CD14-positive monocyte (primary cell): ENCODE results near the gene VPS39. TPM values are rescaled to one million over a fixed set of nuclear protein-coding genes. Genes with fewer than 3 reads are reported as not detected.

Experiments used
- DNase-seq, 3 donors: peaks; one replicate each; pipeline ENCODE4 v3.0.0-alpha.2; 2011 to 2022
- H2AFZ ChIP-seq: 2 replicates; pipeline ENCODE4 v1.6.0; 2012; ENCODE audit warnings: mild to moderate bottlenecking, low read depth, low read length, inconsistent platforms; ENCODE audit not compliant: insufficient read depth, poor library complexity, severe bottlenecking
- H3K27ac ChIP-seq, 2 donors: 1 replicate in 1 of 2; 2 replicates in 1 of 2; pipeline ENCODE4 v1.5.1; 2012 to 2013; ENCODE audit warnings: low read length in 2 of 2, control low read depth in 1 of 2, inconsistent platforms in 1 of 2, low read depth in 1 of 2, mild to moderate bottlenecking in 1 of 2
- H3K27me3 ChIP-seq, 2 donors: one replicate each; pipeline versions ENCODE4 v1.6.0 to v1.6.1; 2011 to 2013; ENCODE audit warnings: low read length in 2 of 2; ENCODE audit not compliant: control insufficient read depth in 2 of 2, insufficient read depth in 2 of 2
- H3K36me3 ChIP-seq, 2 donors: replicated peaks in 1 of 2; 1 replicate in 1 of 2; 2 replicates in 1 of 2; pipeline versions ENCODE4 v1.5.1 to v1.6.1; 2012 to 2013; ENCODE audit warnings: low read length in 2 of 2, control low read depth in 1 of 2, inconsistent platforms in 1 of 2, mild to moderate bottlenecking in 1 of 2; ENCODE audit not compliant: insufficient read depth in 2 of 2, control insufficient read depth in 1 of 2
- H3K4me1 ChIP-seq, 2 donors: 1 replicate in 1 of 2; 2 replicates in 1 of 2; pipeline versions ENCODE4 v1.5.1 to v1.6.1; 2012 to 2013; ENCODE audit warnings: low read length in 2 of 2, control low read depth in 1 of 2, inconsistent platforms in 1 of 2, mild to moderate bottlenecking in 1 of 2, moderate library complexity in 1 of 2; ENCODE audit not compliant: insufficient read depth in 2 of 2, control insufficient read depth in 1 of 2
- H3K4me2 ChIP-seq: replicated peaks from 2 replicates; pipeline ENCODE3; 2012; ENCODE audit warnings: low read length, moderate library complexity, mild to moderate bottlenecking; ENCODE audit not compliant: poor library complexity, severe bottlenecking; ENCODE audit errors: extremely low read depth
- H3K4me3 ChIP-seq, 3 experiments: fragments of 200-600 bp in 1 of 3; sonication (generic) in 1 of 3; replicated peaks in 1 of 3; 1 replicate in 2 of 3; 2 replicates in 1 of 3; pipeline ENCODE4 v1.5.1; 2011 to 2013; ENCODE audit warnings: low read length in 3 of 3, mild to moderate bottlenecking in 3 of 3, control low read depth in 2 of 3, low read depth in 2 of 3, inconsistent platforms in 1 of 3, moderate library complexity in 1 of 3
- H3K79me2 ChIP-seq: 2 replicates; pipeline ENCODE4 v1.6.0; 2012; ENCODE audit warnings: mild to moderate bottlenecking, control low read depth, inconsistent platforms, low read length, moderate library complexity; ENCODE audit not compliant: insufficient read depth
- H3K9ac ChIP-seq: 2 replicates; pipeline ENCODE4 v1.6.0; 2017; ENCODE audit warnings: low read length, mild to moderate bottlenecking; ENCODE audit not compliant: insufficient read depth, poor library complexity, severe bottlenecking
- H3K9me3 ChIP-seq, 2 donors: replicated peaks in 1 of 2; 1 replicate in 1 of 2; 2 replicates in 1 of 2; pipeline versions ENCODE4 v1.5.1 to v1.6.1; 2012 to 2013; ENCODE audit warnings: low read length in 2 of 2, control low read depth in 1 of 2; ENCODE audit not compliant: control insufficient read depth in 1 of 2, insufficient read depth in 1 of 2
- H4K20me1 ChIP-seq: 2 replicates; pipeline ENCODE4 v1.6.0; 2012; ENCODE audit warnings: mild to moderate bottlenecking, low read length, control low read depth, moderate library complexity; ENCODE audit not compliant: insufficient read depth
- H3K27ac Mint-ChIP-seq, 7 donors: one replicate each; pipeline ENCODE4 v1.8.0; 2020; ENCODE audit warnings: mild to moderate bottlenecking in 7 of 7, mixed read lengths in 7 of 7, moderate library complexity in 6 of 7, inconsistent platforms in 2 of 7
- H3K27me3 Mint-ChIP-seq, 3 donors: one replicate each; pipeline ENCODE4 v1.8.0; 2021 to 2022; ENCODE audit warnings: low read depth in 3 of 3, mild to moderate bottlenecking in 3 of 3, mixed read lengths in 3 of 3, moderate library complexity in 3 of 3, inconsistent platforms in 1 of 3
- H3K36me3 Mint-ChIP-seq, 2 donors: one replicate each; pipeline ENCODE4 v1.8.0; 2020; ENCODE audit warnings: mixed read lengths in 2 of 2, inconsistent platforms in 1 of 2, mild to moderate bottlenecking in 1 of 2
- H3K4me1 Mint-ChIP-seq: one replicate; pipeline ENCODE4 v1.8.0; 2020; ENCODE audit warnings: mild to moderate bottlenecking, mixed read lengths
- H3K4me3 Mint-ChIP-seq, 2 donors: one replicate each; pipeline ENCODE4 v1.8.0; 2020; ENCODE audit warnings: mild to moderate bottlenecking in 2 of 2, mixed read lengths in 2 of 2, moderate library complexity in 1 of 2
- H3K9me3 Mint-ChIP-seq, 7 donors: one replicate each; pipeline ENCODE4 v1.8.0; 2020 to 2022; ENCODE audit warnings: mixed read lengths in 7 of 7, mild to moderate bottlenecking in 6 of 7, moderate library complexity in 6 of 7, inconsistent platforms in 2 of 7
- WGBS: methylation state at CpG from one replicate; pipeline ENCODE4 v1.1.5; 2013; ENCODE audit warnings: missing lambda C conversion rate; ENCODE audit not compliant: insufficient coverage; 5-methylcytosine and 5-hydroxymethylcytosine counted together
- intact Hi-C, 2 donors: fragments of 100-400 bp; cut with micrococcal nuclease; formaldehyde crosslinking; loops; one replicate each; pipeline versions ENCODE4 v1.15.0 to v1.15.1; 2023
- polyA plus RNA-seq, 3 donors: library from polyadenylated mRNA; depleted of rRNA in 1 of 3; unstranded in 2 of 3; stranded (reverse) in 1 of 3; fragments of 300-500 nt in 2 of 3; fragments of >200 nt in 1 of 3; fragmentation: Illumina TruSeq in 2 of 3; gene quantifications; 1 replicate in 2 of 3; 2 replicates in 1 of 3; pipeline ENCODE4 v1.2.3, GENCODE V29; 2012 to 2021
- TF ChIP-seq, protein P1 (sequence below): fragments of 200-600 bp; IDR thresholded peaks from one replicate; pipeline ENCODE4 v1.8.0; 2022; ENCODE audit warnings: antibody characterized with exemption, mild to moderate bottlenecking

Gene VPS39
- polyA plus RNA-seq, 3 donors = 16.8 to 102 (median 25.8) TPM

DNA sequence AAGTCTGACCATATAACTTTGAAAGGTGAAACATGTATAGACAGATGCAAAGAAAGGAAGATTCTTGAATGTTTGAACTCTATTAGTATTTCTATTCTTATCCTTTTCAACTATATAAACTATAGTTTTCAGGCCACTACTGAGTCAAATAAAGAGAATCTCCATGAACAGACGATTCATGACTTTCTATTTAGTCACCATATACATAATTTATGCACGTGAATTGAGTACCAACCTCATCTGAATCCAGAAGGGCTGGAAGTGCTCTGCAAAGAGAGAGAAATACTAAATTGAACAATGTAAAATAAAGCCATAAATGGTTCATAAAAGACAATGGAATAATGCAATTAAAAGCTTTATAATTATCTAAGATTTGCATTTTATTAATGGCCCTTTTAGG lies 9.5 kb upstream of the VPS39 start:
- Histone ChIP-seq H4K20me1 (peaks cover 4% of the 10 kb centered on the region), H3K4me3 (no peak overlapping the region), H3K9me3 (no peaks in the 10 kb centered on the region), H3K27ac (no peak overlapping the region), H3K4me2 (no peak overlapping the region), H2AFZ (no peak overlapping the region), H3K27me3 (no peaks in the 10 kb centered on the region), H3K36me3 (peaks cover 62 to 88% of the 10 kb centered on the region in 2 donors), H3K9ac (no peak overlapping the region), H3K4me1 (no peaks in the 10 kb centered on the region), H3K79me2 (no peaks in the 10 kb centered on the region)
- intact Hi-C loops = no loop called here
- DNase-seq = no peak
- Mint-ChIP-seq H3K4me3 (no peak overlapping the region), H3K36me3 (peaks cover 71 to 84% of the 10 kb centered on the region in 2 donors), H3K27ac (no peak overlapping the region), H3K4me1 (peaks cover 7% of the 10 kb centered on the region), H3K9me3 (no peaks in the 10 kb centered on the region), H3K27me3 (no peaks in the 10 kb centered on the region)
- WGBS = no CpG with 5 or more reads among the region's 2 CpGs
- TF ChIP-seq, protein P1, sequence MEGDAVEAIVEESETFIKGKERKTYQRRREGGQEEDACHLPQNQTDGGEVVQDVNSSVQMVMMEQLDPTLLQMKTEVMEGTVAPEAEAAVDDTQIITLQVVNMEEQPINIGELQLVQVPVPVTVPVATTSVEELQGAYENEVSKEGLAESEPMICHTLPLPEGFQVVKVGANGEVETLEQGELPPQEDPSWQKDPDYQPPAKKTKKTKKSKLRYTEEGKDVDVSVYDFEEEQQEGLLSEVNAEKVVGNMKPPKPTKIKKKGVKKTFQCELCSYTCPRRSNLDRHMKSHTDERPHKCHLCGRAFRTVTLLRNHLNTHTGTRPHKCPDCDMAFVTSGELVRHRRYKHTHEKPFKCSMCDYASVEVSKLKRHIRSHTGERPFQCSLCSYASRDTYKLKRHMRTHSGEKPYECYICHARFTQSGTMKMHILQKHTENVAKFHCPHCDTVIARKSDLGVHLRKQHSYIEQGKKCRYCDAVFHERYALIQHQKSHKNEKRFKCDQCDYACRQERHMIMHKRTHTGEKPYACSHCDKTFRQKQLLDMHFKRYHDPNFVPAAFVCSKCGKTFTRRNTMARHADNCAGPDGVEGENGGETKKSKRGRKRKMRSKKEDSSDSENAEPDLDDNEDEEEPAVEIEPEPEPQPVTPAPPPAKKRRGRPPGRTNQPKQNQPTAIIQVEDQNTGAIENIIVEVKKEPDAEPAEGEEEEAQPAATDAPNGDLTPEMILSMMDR = no peak

DNA sequence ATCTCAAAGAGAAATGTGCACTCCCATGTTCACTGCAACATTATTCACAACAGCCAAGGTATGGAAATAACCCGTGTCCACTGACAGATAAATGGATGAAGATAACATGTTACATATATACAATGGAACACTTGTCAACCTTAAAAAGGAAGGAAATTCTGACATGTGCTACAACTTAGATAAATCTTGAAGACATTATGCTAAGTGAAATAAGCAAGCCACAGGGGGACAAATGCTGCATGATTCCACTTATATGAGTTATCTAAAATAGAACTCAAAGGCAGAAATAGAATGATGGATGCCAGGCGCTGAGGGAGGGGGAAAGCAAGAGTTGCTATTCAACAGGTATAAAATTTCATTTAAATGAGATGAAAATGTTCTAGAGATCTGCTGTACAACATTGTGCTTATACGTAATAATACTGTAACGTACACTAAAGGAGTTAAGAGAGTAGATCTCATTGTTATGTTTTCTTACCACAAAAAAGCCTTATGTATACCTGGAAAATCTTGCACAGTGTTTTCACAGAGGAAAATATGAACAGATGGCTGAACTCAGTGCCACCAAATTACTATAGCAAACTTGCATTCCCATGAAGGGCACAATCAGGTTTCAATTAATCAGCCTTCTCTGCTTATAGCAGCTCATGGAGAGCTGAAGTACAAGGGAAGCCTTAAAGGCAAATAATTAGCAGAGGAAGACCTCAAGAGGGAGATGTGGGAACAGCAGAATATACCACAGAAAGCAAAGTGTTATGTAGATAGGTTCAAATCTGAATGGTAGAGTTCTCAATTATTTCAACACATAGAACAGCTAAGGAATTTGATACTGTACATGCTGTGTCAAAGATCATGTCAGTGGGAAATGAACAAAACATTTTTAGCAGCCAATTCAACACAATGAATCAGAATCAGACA lies 8.1 kb upstream of the VPS39 start:
- Histone ChIP-seq H4K20me1 (peaks cover 4% of the 10 kb centered on the region), H3K79me2 (no peaks in the 10 kb centered on the region), H3K4me1 (no peaks in the 10 kb centered on the region), H3K4me2 (no peak overlapping the region), H3K9me3 (no peaks in the 10 kb centered on the region), H3K27ac (no peak overlapping the region), H3K36me3 (peaks cover 75 to 93% of the 10 kb centered on the region in 2 donors), H3K4me3 (no peak overlapping the region), H3K27me3 (no peaks in the 10 kb centered on the region), H3K9ac (no peak overlapping the region), H2AFZ (no peak overlapping the region)
- H3K4me3 Mint-ChIP-seq = no peak overlapping the region
- H3K9me3 Mint-ChIP-seq = no peaks in the 10 kb centered on the region
- TF ChIP-seq, protein P1 = no peak
- H3K4me1 Mint-ChIP-seq = peaks cover 7% of the 10 kb centered on the region
- intact Hi-C loops = no loop called here
- peaks cover 76 to 89% of the 10 kb centered on the region in 2 donors for H3K36me3 Mint-ChIP-seq
- H3K27ac Mint-ChIP-seq = peak overlapping the region in 1 of 7 donors; percentile 36
- no peak for DNase-seq
- H3K27me3 Mint-ChIP-seq = no peaks in the 10 kb centered on the region
- no CpG with 5 or more reads among the region's 4 CpGs for WGBS
